ENCODE results near the gene SMU1.
A peak's percentile ranks its signal among the peaks of the same experiment; 100 is the strongest.

Gene SMU1

GRCh38 chr9:33082538-33083326 lies 6.3 kb upstream of the SMU1 start:
- H3K4me3 ChIP-seq (ENCODE audit: extremely low read depth, insufficient read depth, low read length, poor library complexity, severe bottlenecking), result no peak overlapping the region
- no peaks in the 10 kb centered on the region for H3K4me1 ChIP-seq (ENCODE audit: control insufficient read depth, insufficient read depth, low read length, poor library complexity, severe bottlenecking)
- H3K36me3 ChIP-seq (ENCODE audit: control insufficient read depth, insufficient read depth, low read length), result no peaks in the 10 kb centered on the region
- H3K27ac ChIP-seq (ENCODE audit: low read depth, low read length, severe bottlenecking), result no peak overlapping the region
- WGBS, 2 experiments (ENCODE audit: insufficient coverage in 2 of 2), result 80 to 91% methylated on average over 3 to 5 of the region's 8 CpGs
- no peaks in the 10 kb centered on the region for H3K9me3 ChIP-seq (ENCODE audit: control insufficient read depth, low read length)

DNA sequence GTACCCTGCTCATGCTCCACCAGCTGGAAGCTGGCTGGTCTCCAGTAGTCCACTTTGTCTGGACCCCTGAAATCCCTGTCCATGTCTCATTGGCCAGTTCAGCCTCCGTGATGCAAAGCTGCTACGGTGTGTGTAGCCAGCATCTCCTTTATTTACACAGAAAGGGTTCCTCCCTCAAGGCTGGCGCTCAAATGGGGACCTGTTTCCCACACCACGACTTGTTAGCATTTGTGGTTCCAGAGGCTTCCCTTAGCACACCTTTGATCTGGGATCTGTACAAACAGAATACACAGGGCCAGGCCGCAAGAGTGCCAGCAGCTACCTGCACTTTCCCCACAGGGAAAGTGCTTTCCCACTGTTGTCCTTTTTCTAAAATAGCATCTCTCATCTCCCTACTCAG lies 5.7 kb upstream of the SMU1 start:
- H3K27ac ChIP-seq (ENCODE audit: low read depth, low read length, severe bottlenecking), result no peak overlapping the region
- no peaks in the 10 kb centered on the region for H3K4me1 ChIP-seq (ENCODE audit: control insufficient read depth, insufficient read depth, low read length, poor library complexity, severe bottlenecking)
- H3K4me3 ChIP-seq (ENCODE audit: extremely low read depth, insufficient read depth, low read length, poor library complexity, severe bottlenecking), result no peak overlapping the region
- 91 to 96% methylated on average over 4 to 5 of the region's 5 CpGs for WGBS, 2 experiments (ENCODE audit: insufficient coverage in 2 of 2)
- no peaks in the 10 kb centered on the region for H3K9me3 ChIP-seq (ENCODE audit: control insufficient read depth, low read length)
- no peaks in the 10 kb centered on the region for H3K36me3 ChIP-seq (ENCODE audit: control insufficient read depth, insufficient read depth, low read length)

DNA sequence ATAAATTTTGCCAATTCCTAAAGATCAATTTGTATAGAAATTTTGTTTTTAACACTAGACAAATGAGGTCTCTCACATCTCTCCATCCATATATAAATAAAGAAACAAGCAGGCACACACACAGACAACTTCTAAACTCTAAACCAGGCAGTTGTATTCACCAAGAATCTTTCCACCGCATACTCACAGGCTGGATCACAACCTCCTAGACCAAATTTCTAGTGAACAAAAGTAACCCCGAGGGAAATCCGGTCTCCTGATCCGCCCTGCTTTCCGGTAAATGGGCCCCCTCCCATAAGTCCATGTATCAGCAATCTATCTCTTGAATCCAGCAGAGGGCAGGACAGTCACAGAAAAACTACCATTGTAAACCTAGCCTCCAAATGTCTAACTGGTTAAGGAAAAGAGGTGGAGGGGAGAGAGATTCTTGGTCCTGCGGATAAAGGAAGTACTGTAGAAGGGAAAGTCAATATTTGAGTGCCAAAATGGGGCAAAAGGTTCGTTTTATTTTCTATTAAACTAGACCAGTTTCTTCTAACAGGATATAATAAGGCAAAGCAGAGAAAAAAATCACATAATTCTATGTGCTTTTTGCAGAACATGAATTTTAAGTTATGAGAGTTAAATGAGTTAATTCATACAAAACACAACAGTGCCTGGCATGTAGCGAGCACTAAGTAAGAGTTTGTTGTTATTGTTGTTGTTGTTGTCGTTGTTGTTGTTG lies 4.8 kb upstream of the SMU1 start:
- no peaks in the 10 kb centered on the region for H3K9me3 ChIP-seq (ENCODE audit: control insufficient read depth, low read length)
- 15 to 23% methylated on average over 4 to 8 of the region's 9 CpGs for WGBS, 2 experiments (ENCODE audit: insufficient coverage in 2 of 2)
- no peaks in the 10 kb centered on the region for H3K4me1 ChIP-seq (ENCODE audit: control insufficient read depth, insufficient read depth, low read length, poor library complexity, severe bottlenecking)
- peak overlapping the region; percentile 46 for H3K27ac ChIP-seq (ENCODE audit: low read depth, low read length, severe bottlenecking)
- no peaks in the 10 kb centered on the region for H3K36me3 ChIP-seq (ENCODE audit: control insufficient read depth, insufficient read depth, low read length)
- peak overlapping the region; percentile 26 for H3K4me3 ChIP-seq (ENCODE audit: extremely low read depth, insufficient read depth, low read length, poor library complexity, severe bottlenecking)

DNA sequence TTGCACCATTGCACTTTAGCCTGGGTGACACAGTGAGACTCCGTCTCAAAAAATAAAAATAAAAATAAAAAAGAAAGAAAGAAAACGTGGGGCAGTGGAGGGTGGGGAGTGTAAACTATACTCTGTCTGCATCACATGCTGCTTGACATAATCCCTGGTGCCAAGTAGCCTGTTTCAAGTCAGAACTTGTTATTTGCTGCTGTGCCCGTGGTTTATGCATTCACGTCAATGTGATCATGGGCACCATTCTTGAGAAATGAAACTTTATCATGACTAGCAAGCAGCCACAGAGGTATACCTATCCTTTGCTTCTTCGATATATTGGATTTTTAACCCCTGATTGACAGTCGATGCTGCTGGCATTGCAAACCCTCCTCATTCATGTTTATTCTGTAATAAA lies 4.1 kb upstream of the SMU1 start:
- peak overlapping the region; percentile 26 for H3K4me3 ChIP-seq (ENCODE audit: extremely low read depth, insufficient read depth, low read length, poor library complexity, severe bottlenecking)

GRCh38 chr9:33068991-33069390 lies 7.5 kb downstream of the SMU1 start:
- Histone ChIP-seq H3K9me3 (ENCODE audit: control insufficient read depth, low read length) (no peaks in the 10 kb centered on the region), H3K27ac (ENCODE audit: low read depth, low read length, severe bottlenecking) (no peak overlapping the region), H3K36me3 (ENCODE audit: control insufficient read depth, insufficient read depth, low read length) (peaks cover 97% of the 10 kb centered on the region), H3K4me3 (ENCODE audit: extremely low read depth, insufficient read depth, low read length, poor library complexity, severe bottlenecking) (no peak overlapping the region), H3K4me1 (ENCODE audit: control insufficient read depth, insufficient read depth, low read length, poor library complexity, severe bottlenecking) (no peaks in the 10 kb centered on the region)
- no CpG with 5 or more reads among the region's 1 CpG for WGBS, 2 experiments (ENCODE audit: insufficient coverage in 2 of 2)

More for the DNA sequence above, 4.1 kb upstream of the SMU1 start:
- WGBS, 2 experiments (ENCODE audit: insufficient coverage in 2 of 2), result 91% methylated on average over 3 to 4 of the region's 6 CpGs
- Histone ChIP-seq H3K4me1 (ENCODE audit: control insufficient read depth, insufficient read depth, low read length, poor library complexity, severe bottlenecking) (peaks cover 1% of the 10 kb centered on the region), H3K27ac (ENCODE audit: low read depth, low read length, severe bottlenecking) (no peak overlapping the region), H3K36me3 (ENCODE audit: control insufficient read depth, insufficient read depth, low read length) (no peaks in the 10 kb centered on the region), H3K9me3 (ENCODE audit: control insufficient read depth, low read length) (no peaks in the 10 kb centered on the region)

GRCh38 chr9:33065157-33066076 lies 11.1 kb downstream of the SMU1 start:
- Histone ChIP-seq H3K4me1 (ENCODE audit: control insufficient read depth, insufficient read depth, low read length, poor library complexity, severe bottlenecking) (no peaks in the 10 kb centered on the region), H3K9me3 (ENCODE audit: control insufficient read depth, low read length) (no peaks in the 10 kb centered on the region), H3K4me3 (ENCODE audit: extremely low read depth, insufficient read depth, low read length, poor library complexity, severe bottlenecking) (no peak overlapping the region), H3K27ac (ENCODE audit: low read depth, low read length, severe bottlenecking) (no peak overlapping the region), H3K36me3 (ENCODE audit: control insufficient read depth, insufficient read depth, low read length) (peaks cover 96% of the 10 kb centered on the region)
- 100% methylated on average over 1 to 2 of the region's 5 CpGs for whole genome bisulfite sequencing, 2 experiments (ENCODE audit: insufficient coverage in 2 of 2)

- H3K36me3 ChIP-seq (ENCODE audit: control insufficient read depth, insufficient read depth, low read length), result peaks cover 85% of the 10 kb centered on the region
These were observed 25.3 kb downstream of the SMU1 start for GRCh38 chr9:33051144-33051543.

DNA sequence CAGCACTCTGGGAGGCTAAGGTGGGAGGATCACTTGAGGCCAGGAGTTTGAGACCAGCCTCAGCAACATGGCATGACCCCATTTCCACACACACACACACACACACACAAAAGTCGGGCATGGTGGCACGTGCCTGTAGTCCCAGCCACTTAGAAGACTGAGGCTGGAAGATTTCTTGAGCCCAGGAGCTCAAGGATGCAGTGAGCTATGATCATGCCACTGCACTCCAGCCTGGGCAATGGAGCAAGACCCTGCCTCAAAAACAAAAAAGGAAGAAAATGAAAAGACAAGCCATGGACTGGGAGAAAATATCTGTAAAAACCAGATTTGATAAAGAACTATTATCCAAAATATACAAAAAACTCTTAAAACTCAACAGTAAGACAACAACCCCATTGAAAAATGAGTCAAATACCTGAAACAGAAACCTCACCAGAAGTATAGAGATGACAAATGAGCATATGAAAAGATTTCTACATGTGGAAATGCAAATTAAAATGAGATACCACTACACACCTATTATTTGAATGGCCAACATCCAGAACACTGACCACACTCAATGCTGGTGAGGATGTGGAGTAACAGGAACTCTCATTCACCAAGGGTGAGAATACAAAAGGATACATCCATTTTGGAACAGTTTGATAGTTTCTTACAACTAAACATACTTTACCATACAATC lies 26.7 kb downstream of the SMU1 start:
- Histone ChIP-seq H3K36me3 (ENCODE audit: control insufficient read depth, insufficient read depth, low read length) (peaks cover 83% of the 10 kb centered on the region), H3K4me1 (ENCODE audit: control insufficient read depth, insufficient read depth, low read length, poor library complexity, severe bottlenecking) (peaks cover 5% of the 10 kb centered on the region), H3K9me3 (ENCODE audit: control insufficient read depth, low read length) (no peaks in the 10 kb centered on the region), H3K27ac (ENCODE audit: low read depth, low read length, severe bottlenecking) (no peak overlapping the region), H3K4me3 (ENCODE audit: extremely low read depth, insufficient read depth, low read length, poor library complexity, severe bottlenecking) (no peak overlapping the region)
- 100% methylated on average over 1 of the region's 2 CpGs for WGBS, 2 experiments (ENCODE audit: insufficient coverage in 2 of 2)

More at GRCh38 chr9:33051144-33051543, 25.3 kb downstream of the SMU1 start:
- H3K9me3 ChIP-seq (ENCODE audit: control insufficient read depth, low read length), result no peaks in the 10 kb centered on the region
- whole genome bisulfite sequencing, 2 experiments (ENCODE audit: insufficient coverage in 2 of 2), result 92 to 100% methylated on average over 2 of the region's 4 CpGs
- no peak overlapping the region for H3K4me3 ChIP-seq (ENCODE audit: extremely low read depth, insufficient read depth, low read length, poor library complexity, severe bottlenecking)
- H3K4me1 ChIP-seq (ENCODE audit: control insufficient read depth, insufficient read depth, low read length, poor library complexity, severe bottlenecking), result no peaks in the 10 kb centered on the region
- H3K27ac ChIP-seq (ENCODE audit: low read depth, low read length, severe bottlenecking), result no peak overlapping the region

DNA sequence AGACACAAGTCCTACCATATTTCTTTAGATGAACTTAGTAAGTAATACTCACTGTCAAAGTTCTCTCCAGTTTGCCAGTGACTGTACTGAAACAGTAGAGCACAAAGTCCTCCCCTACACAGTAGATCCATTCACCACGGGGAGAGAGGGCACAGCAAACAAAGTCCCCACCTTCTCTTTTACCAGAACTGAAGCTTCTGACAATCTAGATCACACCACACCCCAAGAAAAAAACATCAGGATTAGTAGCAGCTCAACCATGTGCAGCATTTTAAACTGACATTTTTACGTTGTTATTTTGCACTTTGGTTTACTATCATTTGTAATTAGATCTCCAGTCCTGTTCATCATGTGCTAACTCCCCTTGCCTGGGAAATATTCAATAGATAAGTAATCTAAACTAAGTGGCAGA lies 28.4 kb downstream of the SMU1 start:
- 100% methylated on average over 1 of the region's 2 CpGs; no CpG with 5 or more reads in 1 of the 2 experiments for WGBS, 2 experiments (ENCODE audit: insufficient coverage in 2 of 2)
- no peaks in the 10 kb centered on the region for H3K9me3 ChIP-seq (ENCODE audit: control insufficient read depth, low read length)
- H3K4me1 ChIP-seq (ENCODE audit: control insufficient read depth, insufficient read depth, low read length, poor library complexity, severe bottlenecking), result peaks cover 5% of the 10 kb centered on the region
- no peak overlapping the region for H3K4me3 ChIP-seq (ENCODE audit: extremely low read depth, insufficient read depth, low read length, poor library complexity, severe bottlenecking)
- peaks cover 65% of the 10 kb centered on the region for H3K36me3 ChIP-seq (ENCODE audit: control insufficient read depth, insufficient read depth, low read length)
- no peak overlapping the region for H3K27ac ChIP-seq (ENCODE audit: low read depth, low read length, severe bottlenecking)

GRCh38 chr9:33046061-33046460 lies 30.4 kb downstream of the SMU1 start:
- Histone ChIP-seq H3K9me3 (ENCODE audit: control insufficient read depth, low read length) (no peaks in the 10 kb centered on the region), H3K4me1 (ENCODE audit: control insufficient read depth, insufficient read depth, low read length, poor library complexity, severe bottlenecking) (peaks cover 5% of the 10 kb centered on the region), H3K27ac (ENCODE audit: low read depth, low read length, severe bottlenecking) (no peak overlapping the region), H3K36me3 (ENCODE audit: control insufficient read depth, insufficient read depth, low read length) (peaks cover 50% of the 10 kb centered on the region), H3K4me3 (ENCODE audit: extremely low read depth, insufficient read depth, low read length, poor library complexity, severe bottlenecking) (no peak overlapping the region)
- 80% methylated on average over 1 of the region's 1 CpG; no CpG with 5 or more reads in 1 of the 2 experiments for WGBS, 2 experiments (ENCODE audit: insufficient coverage in 2 of 2)
